HG02943 (cell line): ENCODE data around the gene AQP4.

Experiments used
- ATAC-seq: cut with Tn5 transposase; IDR thresholded peaks from one replicate; pipeline ENCODE4 v1.9.1; 2021; ENCODE audit warnings: mild to moderate bottlenecking, low read depth, moderate library complexity; ENCODE audit not compliant: unreplicated experiment

AQP4 gene

GRCh38 chr18:26865557-26865956, at the start of gene AQP4:
TSS of gene AQP4 (minus strand) at chr18:26865707. CDS start at chr18:26865689, 18 bp downstream.
- ATAC-seq, result no peak

GRCh38 chr18:26911840-26912239, 46.3 kb upstream of the AQP4 start:
- no peak for ATAC-seq

- no peak for ATAC-seq
Observed at GRCh38 chr18:26909599-26910290, 44.2 kb upstream of the AQP4 start.

GRCh38 chr18:26908906-26909305, 43.4 kb upstream of the AQP4 start:
- no peak for ATAC-seq

- ATAC-seq, result no peak
Observed at GRCh38 chr18:26902291-26902690, 36.8 kb upstream of the AQP4 start.

GRCh38 chr18:26901020-26901419, 35.5 kb upstream of the AQP4 start:
- no peak for ATAC-seq

- ATAC-seq, result no peak
Observed at GRCh38 chr18:26894426-26894825, 28.9 kb upstream of the AQP4 start.

- no peak for ATAC-seq
Observed at GRCh38 chr18:26893996-26894395, 28.5 kb upstream of the AQP4 start.

- ATAC-seq, result no peak
Observed at GRCh38 chr18:26888259-26888658, 22.8 kb upstream of the AQP4 start.

GRCh38 chr18:26875040-26875654, 9.6 kb upstream of the AQP4 start:
- no peak for ATAC-seq

- ATAC-seq, result no peak
Observed at GRCh38 chr18:26874283-26874682, 8.8 kb upstream of the AQP4 start.

GRCh38 chr18:26869640-26870039, 4.1 kb upstream of the AQP4 start:
- ATAC-seq, result no peak

GRCh38 chr18:26868968-26869586, 3.6 kb upstream of the AQP4 start:
- ATAC-seq, result no peak

GRCh38 chr18:26867471-26867870, 2.0 kb upstream of the AQP4 start:
- no peak for ATAC-seq

- no peak for ATAC-seq
Observed at GRCh38 chr18:26864658-26865057, 849 bp downstream of the AQP4 start.

- no peak for ATAC-seq
Observed at GRCh38 chr18:26863921-26864497, 1.5 kb downstream of the AQP4 start.

- ATAC-seq, result no peak
Observed at GRCh38 chr18:26863122-26863879, 2.2 kb downstream of the AQP4 start.

- ATAC-seq, result no peak
Observed at GRCh38 chr18:26862084-26862483, 3.4 kb downstream of the AQP4 start.

- no peak for ATAC-seq
Observed at GRCh38 chr18:26854292-26854881, 11.1 kb downstream of the AQP4 start.

- ATAC-seq, result no peak
Observed at GRCh38 chr18:26853401-26853800, 12.1 kb downstream of the AQP4 start.
